Right atrium auricular region (tissue), 2 donors: ENCODE measurements around the gene ACO2. TPM values are rescaled to one million over a fixed set of nuclear protein-coding genes. Genes with fewer than 3 reads are reported as not detected.
A peak's percentile ranks its signal among the peaks of the same experiment; 100 is the strongest.

Experiments used
- DNase-seq: peaks from one replicate; pipeline ENCODE4 v3.0.0-alpha.2; 2019; ENCODE audit warnings: low spot score
- H3K27ac ChIP-seq, 2 donors: fragments of 200-600 bp; sonication (generic); 1 replicate in 1 of 2; 2 replicates in 1 of 2; pipeline ENCODE4 v1.5.1; 2016 to 2019
- H3K27me3 ChIP-seq, 2 donors: fragments of 200-600 bp; sonication (generic); one replicate each; pipeline versions ENCODE4 v1.5.1 to v1.6.0; 2017 to 2019
- H3K36me3 ChIP-seq: fragments of 200-600 bp; sonication (generic); one replicate; pipeline ENCODE4 v1.5.1; 2016
- H3K4me1 ChIP-seq, 2 donors: fragments of 200-600 bp; sonication (generic); one replicate each; pipeline versions ENCODE4 v1.5.1 to v1.6.0; 2017 to 2019
- H3K4me3 ChIP-seq, 2 donors: fragments of 200-600 bp; sonication (generic); 1 replicate in 1 of 2; 2 replicates in 1 of 2; pipeline ENCODE4 v1.5.1; 2017 to 2019; ENCODE audit warnings: mild to moderate bottlenecking in 1 of 2, moderate library complexity in 1 of 2
- H3K9me3 ChIP-seq, 2 donors: fragments of 200-600 bp; sonication (generic); one replicate each; pipeline ENCODE4 v1.5.1; 2019
- total RNA-seq, 2 donors: library from RNA; depleted of rRNA; stranded (reverse); fragments of >200 nt; gene quantifications; one replicate each; pipeline ENCODE4 v1.1.0, GENCODE V29; 2016
- TF ChIP-seq, protein P1 (sequence below), 2 donors: fragments of 200-600 bp; sonication (generic); IDR thresholded peaks; one replicate each; pipeline ENCODE4 v1.5.1; 2019; ENCODE audit warnings: antibody characterized with exemption in 2 of 2

The ACO2 gene
- total RNA-seq, 2 donors from 2014 or later: 447 to 604 TPM

DNA sequence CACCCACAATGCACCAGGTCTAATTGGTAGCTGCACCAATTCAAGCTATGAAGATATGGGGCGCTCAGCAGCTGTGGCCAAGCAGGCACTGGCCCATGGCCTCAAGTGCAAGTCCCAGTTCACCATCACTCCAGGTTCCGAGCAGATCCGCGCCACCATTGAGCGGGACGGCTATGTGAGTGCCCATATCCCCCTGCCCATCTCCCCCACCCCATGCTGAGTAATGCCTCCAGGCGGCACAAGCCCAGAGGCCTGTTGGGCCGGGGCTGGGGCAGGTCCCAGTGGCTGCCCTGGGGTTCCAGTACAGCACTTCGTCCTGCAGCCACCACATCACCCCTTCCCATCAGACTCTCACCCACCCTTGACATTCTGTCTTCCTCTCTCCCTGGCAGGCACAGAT lies 53.9 kb downstream of the ACO2 start:
- Histone ChIP-seq H3K9me3 (no peaks in the 10 kb centered on the region), H3K4me3 (no peak overlapping the region), H3K4me1 (peaks cover 0 to 47% of the 10 kb centered on the region in 2 donors), H3K27me3 (no peaks in the 10 kb centered on the region), H3K27ac (peak overlapping the region; percentile 85 to 87), H3K36me3 (peaks cover 84% of the 10 kb centered on the region)
- TF ChIP-seq, protein P1, sequence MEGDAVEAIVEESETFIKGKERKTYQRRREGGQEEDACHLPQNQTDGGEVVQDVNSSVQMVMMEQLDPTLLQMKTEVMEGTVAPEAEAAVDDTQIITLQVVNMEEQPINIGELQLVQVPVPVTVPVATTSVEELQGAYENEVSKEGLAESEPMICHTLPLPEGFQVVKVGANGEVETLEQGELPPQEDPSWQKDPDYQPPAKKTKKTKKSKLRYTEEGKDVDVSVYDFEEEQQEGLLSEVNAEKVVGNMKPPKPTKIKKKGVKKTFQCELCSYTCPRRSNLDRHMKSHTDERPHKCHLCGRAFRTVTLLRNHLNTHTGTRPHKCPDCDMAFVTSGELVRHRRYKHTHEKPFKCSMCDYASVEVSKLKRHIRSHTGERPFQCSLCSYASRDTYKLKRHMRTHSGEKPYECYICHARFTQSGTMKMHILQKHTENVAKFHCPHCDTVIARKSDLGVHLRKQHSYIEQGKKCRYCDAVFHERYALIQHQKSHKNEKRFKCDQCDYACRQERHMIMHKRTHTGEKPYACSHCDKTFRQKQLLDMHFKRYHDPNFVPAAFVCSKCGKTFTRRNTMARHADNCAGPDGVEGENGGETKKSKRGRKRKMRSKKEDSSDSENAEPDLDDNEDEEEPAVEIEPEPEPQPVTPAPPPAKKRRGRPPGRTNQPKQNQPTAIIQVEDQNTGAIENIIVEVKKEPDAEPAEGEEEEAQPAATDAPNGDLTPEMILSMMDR (IDR thresholded peaks at IDR 0.05): no peak
- no peak for DNase-seq

DNA sequence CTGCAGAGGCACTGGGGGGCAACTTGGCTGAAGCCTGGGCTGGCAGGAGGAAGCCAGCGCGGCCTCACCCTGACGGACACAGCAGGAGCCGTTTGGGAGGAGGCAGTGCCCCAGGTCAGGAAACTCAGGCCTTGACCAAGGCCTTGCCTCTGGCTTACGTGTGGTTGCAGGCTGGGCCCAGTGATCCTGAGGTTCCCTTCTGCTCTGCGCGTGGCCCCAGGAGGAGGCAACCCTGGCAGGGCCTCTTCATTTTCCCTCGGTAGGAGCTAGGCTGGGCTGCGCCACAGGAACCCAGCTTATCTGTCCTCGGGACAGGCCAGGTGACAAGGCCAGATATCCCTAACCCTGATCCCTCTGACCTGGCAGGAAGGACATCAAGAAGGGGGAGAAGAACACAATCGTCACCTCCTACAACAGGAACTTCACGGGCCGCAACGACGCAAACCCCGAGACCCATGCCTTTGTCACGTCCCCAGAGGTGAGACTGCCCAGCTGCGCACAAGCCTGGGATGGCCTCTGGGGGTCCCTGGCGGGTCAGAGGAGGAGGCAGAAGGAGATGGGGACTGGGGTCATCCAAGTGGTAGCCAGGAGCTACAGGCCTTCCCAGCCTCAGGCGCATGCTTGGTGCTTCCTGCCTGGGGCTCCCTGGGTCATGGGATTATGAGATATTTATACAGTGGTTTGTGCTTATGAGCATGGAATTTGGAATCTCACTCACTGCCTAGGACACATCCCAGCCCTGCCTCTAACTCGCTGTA lies 54.7 kb downstream of the ACO2 start:
- DNase-seq: no peak

DNA sequence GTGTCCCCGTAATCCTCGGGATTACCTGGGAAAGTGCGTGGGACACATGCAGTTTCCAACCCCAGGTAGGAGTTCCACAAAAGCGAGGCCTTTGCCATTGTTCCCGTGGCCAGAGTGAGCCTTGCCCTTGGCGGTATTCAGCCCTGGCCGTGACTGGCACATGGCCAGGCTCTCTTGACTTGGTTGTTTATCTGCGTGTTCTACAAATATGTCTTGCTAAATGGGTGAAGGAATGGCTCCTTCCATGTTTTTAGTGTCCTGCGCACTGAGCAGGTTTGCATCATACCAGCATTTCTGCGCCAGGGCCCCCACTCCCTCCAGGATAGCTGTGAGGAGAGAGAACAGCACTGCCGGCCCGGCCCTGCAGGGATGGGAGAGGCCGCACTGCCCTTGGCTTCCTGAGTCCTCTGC lies 55.3 kb downstream of the ACO2 start:
- H3K4me1 ChIP-seq: peaks cover 0 to 42% of the 10 kb centered on the region in 2 donors
- TF ChIP-seq, protein P1 (IDR thresholded peaks at IDR 0.05): no peak
- H3K36me3 ChIP-seq: peaks cover 85% of the 10 kb centered on the region
- no peaks in the 10 kb centered on the region for H3K27me3 ChIP-seq
- H3K27ac ChIP-seq: peak overlapping the region; percentile 85 to 87
- H3K9me3 ChIP-seq: no peaks in the 10 kb centered on the region
- peak; percentile 85 for DNase-seq
- no peak overlapping the region for H3K4me3 ChIP-seq

More for the DNA sequence above, 54.7 kb downstream of the ACO2 start:
- TF ChIP-seq, protein P1 (IDR thresholded peaks at IDR 0.05): no peak
- no peaks in the 10 kb centered on the region for H3K9me3 ChIP-seq
- peak overlapping the region; percentile 85 to 87 for H3K27ac ChIP-seq
- H3K4me1 ChIP-seq: peaks cover 0 to 42% of the 10 kb centered on the region in 2 donors
- H3K36me3 ChIP-seq: peaks cover 85% of the 10 kb centered on the region
- H3K27me3 ChIP-seq: no peaks in the 10 kb centered on the region
- no peak overlapping the region for H3K4me3 ChIP-seq

DNA sequence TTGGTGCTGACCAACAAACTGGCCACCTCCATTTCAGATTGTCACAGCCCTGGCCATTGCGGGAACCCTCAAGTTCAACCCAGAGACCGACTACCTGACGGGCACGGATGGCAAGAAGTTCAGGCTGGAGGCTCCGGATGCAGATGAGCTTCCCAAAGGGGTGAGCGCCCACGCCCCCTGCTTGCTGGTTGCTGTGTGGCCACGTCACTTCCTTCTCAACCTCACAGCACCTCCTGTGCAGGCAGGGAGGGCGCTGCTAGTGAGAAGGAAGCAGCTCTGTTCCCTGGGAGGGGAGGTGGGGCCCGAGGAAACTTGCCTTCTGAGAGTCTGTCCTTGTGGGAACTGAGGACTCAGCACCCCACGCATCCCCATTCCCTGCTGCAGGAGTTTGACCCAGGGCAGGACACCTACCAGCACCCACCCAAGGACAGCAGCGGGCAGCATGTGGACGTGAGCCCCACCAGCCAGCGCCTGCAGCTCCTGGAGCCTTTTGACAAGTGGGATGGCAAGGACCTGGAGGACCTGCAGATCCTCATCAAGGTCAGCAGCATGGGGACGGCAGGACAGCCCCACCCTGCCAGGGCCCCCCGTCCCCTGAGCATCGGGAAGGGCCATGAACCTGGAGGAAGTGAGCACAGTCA lies 56.0 kb downstream of the ACO2 start:
- peaks cover 82% of the 10 kb centered on the region for H3K36me3 ChIP-seq
- no peak for DNase-seq
- TF ChIP-seq, protein P1 (IDR thresholded peaks at IDR 0.05): no peak
- H3K27ac ChIP-seq: peak overlapping the region; percentile 85 to 87
- no peaks in the 10 kb centered on the region for H3K9me3 ChIP-seq
- no peak overlapping the region for H3K4me3 ChIP-seq
- H3K4me1 ChIP-seq: peaks cover 0 to 42% of the 10 kb centered on the region in 2 donors
- no peaks in the 10 kb centered on the region for H3K27me3 ChIP-seq

DNA sequence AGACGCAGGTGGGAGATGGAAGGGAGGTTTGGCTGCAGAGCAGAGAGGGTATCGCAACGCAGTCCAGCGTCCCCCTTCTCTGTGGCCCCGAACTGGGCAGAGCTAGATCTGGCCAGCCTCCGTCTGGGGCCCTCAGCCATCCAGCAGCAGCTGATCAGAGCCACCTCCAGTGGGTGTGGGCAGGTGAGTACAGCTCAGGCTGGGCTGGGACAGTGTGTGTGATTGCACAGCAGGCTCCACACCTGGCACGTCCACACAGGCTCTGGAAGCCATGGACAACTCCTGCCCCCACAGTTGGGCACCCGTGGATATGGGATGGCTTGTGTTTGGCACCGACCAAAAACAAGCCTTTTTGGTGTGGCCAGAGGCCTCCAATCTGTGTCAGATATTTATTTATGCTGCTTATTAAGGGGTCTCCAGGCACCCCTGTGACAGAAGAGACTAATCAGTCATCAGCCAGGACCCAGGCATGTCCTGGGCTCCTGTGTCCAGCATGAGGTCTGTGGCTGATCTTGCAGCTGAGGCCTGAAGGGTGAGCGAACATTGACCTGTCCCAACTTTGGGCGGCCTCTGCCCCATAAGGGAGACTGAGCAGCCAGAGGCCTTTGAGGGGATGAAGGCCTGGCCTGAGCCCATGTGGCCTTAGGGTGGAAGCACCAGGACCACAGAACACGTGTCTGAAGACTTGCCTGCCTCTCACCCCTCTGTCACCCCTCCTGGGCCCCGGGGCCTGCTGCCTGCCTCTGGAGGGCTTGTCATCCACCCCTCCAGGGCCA lies 56.7 kb downstream of the ACO2 start:
- Histone ChIP-seq H3K4me3 (no peak overlapping the region), H3K4me1 (peaks cover 0 to 42% of the 10 kb centered on the region in 2 donors), H3K27me3 (no peaks in the 10 kb centered on the region), H3K27ac (peak overlapping the region; percentile 85 to 87), H3K36me3 (peaks cover 84% of the 10 kb centered on the region), H3K9me3 (no peaks in the 10 kb centered on the region)
- TF ChIP-seq, protein P1 (IDR thresholded peaks at IDR 0.05): no peak
- no peak for DNase-seq
